ENCODE results near the gene CGNL1.

CGNL1 gene

DNA sequence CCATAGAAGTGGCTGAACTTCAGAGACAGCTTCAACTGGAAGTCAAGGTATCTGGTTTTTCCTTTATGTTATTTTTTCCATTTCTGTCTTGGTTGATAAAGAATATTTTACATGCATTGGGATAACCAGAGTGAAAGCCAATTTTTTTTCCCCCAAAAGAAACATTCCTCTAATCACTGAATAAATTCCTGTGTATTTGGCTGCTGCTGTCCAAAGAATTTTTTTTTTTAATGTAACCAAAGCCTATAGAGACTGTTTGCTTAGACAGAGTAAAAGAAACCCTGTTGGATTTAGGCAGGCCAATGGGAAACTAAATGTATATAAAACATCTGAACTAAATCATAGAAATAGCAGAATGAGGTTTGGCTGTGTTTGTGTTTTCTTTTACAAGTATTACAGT is 75.2 kb downstream of the CGNL1 start:
- TF ChIP-seq, protein P1, sequence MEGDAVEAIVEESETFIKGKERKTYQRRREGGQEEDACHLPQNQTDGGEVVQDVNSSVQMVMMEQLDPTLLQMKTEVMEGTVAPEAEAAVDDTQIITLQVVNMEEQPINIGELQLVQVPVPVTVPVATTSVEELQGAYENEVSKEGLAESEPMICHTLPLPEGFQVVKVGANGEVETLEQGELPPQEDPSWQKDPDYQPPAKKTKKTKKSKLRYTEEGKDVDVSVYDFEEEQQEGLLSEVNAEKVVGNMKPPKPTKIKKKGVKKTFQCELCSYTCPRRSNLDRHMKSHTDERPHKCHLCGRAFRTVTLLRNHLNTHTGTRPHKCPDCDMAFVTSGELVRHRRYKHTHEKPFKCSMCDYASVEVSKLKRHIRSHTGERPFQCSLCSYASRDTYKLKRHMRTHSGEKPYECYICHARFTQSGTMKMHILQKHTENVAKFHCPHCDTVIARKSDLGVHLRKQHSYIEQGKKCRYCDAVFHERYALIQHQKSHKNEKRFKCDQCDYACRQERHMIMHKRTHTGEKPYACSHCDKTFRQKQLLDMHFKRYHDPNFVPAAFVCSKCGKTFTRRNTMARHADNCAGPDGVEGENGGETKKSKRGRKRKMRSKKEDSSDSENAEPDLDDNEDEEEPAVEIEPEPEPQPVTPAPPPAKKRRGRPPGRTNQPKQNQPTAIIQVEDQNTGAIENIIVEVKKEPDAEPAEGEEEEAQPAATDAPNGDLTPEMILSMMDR (conservative IDR thresholded peaks at IDR 0.05): no peak
- H3K27ac ChIP-seq: peak overlapping the region; percentile 66

DNA sequence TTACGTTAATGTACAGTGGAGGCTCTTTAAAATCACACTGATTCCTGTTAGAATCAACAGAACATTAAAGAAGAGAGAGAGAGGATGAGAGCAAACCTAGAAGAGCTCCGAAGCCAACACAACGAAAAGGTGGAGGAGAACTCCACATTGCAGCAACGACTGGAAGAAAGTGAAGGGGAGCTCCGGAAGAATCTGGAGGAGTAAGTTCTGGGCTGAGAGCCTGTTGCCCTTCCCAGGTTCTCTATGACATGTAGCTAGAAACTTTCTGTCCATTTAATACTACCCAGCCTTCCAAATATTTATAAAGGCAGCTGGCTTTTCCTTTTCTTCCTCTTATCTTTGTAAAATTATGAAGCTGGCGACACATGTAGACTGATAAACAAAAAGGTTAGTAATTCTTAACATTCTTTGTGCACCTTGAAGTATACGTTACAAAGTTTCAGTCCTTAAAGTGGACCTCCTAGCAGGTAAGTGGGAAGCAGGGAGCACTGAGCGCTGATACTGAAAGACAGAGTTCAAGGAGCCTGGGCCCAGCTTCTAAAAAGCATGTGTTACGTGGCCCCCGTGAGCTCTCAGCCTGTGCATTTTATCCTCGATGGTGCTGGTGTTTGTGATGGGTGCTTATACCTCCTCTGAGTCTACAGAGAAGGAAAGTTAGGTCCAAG is 75.9 kb downstream of the CGNL1 start:
- peak overlapping the region; percentile 66 for H3K27ac ChIP-seq
- TF ChIP-seq, protein P1 (conservative IDR thresholded peaks at IDR 0.05): no peak

DNA sequence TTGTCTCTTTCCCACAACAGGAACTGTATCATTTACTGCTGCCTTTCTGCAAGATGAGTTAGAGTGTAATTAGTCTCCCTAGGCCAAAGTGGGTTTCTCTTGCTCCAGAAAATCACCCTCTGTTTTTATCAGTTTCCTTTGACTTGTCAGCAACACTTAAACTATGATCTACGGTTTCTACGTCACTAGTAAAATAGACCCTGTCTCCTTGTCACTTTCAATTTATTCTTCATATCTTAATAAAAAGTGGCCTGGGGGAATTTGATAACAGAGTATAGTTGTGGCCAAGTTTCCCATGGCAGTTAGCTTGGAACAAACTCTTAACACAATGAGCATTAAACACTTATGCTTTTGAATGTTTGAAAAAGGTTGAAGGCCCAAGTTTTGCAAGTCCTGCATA is 79.6 kb downstream of the CGNL1 start:
- TF ChIP-seq, protein P1 (conservative IDR thresholded peaks at IDR 0.05): no peak
- no peak overlapping the region for H3K27ac ChIP-seq

DNA sequence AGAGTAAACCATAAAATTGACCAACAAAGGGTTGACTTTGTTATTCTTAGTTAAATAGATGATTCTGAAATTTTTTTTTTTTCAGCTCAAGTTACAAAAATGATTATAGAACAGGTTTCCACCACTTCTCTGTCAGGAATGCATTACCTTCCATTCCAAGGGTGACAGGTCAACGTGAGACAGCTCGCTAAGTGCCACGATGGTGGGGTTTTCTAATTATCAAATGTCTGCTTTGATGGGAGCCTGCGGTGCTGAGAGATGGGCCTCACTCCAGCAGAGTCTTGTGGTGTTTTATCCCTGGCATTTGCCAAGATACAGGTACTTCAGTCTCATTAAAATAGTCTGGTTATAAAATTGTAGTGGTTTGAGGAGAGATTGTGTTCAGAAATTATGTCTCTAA is 80.3 kb downstream of the CGNL1 start:
- TF ChIP-seq, protein P1 (conservative IDR thresholded peaks at IDR 0.05): no peak

DNA sequence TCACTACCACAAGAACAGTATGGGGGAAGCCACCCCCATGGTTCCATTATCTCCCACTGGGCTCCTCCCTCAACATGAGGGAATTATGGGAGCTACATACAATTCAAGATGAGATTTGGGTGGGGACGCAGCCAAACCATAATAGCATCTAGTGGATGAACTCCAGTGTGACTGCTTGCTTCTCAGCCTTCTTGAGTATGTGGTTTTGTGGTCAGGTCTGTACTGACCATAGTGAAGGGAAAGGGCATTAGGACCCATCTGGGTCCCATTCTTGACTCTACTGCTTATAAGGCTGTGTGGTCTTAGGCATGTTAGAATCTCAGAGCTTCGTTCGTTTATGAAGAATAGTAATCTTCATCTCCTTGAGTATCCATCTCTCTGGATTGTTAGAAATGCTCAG is 81.4 kb downstream of the CGNL1 start:
- no peak overlapping the region for H3K27ac ChIP-seq
- TF ChIP-seq, protein P1 (conservative IDR thresholded peaks at IDR 0.05): no peak

More for the DNA sequence above, 80.3 kb downstream of the CGNL1 start:
- H3K27ac ChIP-seq: no peak overlapping the region

DNA sequence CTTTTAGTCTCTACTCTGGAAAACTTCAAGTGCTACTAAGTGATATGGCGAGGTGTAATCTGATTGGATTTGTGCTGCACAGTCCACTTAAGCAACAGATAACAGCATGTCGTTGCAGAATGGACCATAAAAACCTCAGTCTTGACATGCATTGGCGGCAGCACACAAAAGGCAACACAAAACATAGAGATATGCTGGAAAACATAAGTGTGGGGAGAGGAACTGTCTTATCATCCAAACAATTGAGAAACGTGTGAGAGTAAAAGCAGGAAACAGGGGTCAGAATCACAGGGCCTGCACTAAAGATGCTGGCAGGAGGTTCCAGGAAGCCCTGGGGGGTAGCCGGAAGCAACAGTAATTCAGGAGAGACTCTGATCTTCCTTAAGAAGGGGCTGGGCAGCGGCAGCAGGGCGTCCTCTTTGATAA is 82.1 kb downstream of the CGNL1 start:
- TF ChIP-seq, protein P1 (conservative IDR thresholded peaks at IDR 0.05): no peak
- no peak overlapping the region for H3K27ac ChIP-seq

DNA sequence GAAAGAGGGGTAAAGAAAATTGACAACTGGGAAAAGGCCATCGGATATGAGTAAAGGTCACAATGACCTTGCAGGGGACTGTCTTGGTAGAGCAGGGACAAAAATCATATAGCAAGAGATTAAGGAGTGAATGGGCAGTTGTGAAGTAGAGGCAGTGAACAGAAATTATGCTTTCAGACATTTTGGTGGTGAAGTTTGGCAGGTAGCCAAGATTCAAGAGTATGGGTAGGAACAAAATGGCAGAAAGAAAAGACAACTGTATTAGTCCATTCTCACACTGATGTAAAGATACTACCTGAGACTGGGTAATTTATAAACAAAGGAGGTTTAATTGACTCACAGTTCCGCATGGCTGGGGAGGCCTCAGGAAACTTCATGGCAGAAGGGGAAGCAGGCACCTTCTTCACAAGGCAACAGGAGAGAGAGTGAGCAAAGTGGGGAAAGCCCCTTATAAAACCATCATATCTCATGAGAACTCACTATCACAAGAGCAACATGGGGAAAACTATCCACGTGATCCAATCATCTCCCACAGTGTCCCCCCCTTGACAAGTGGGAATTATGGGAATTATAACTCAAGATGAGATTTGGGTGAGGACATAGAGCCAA is 84.0 kb downstream of the CGNL1 start:
- H3K27ac ChIP-seq: no peak overlapping the region
- TF ChIP-seq, protein P1 (conservative IDR thresholded peaks at IDR 0.05): no peak
